Measurements from ENCODE around the gene DPF1.
A peak's percentile ranks its signal among the peaks of the same experiment; 100 is the strongest.
"Not testable (repeated sequence)": the region's sequence is repeated elsewhere in the genome, so short reads cannot be mapped to it uniquely, and the experiment has no call there.

DPF1 gene

GRCh38 chr19:38224014-38224862 is at the start of gene DPF1:
DPF1 (minus strand) TSS chr19:38224222; CDS start chr19:38224142, 80 bp downstream.
- peak; percentile 51 to 73 for DNase-seq

GRCh38 chr19:38273499-38273898 is 49.5 kb upstream of the DPF1 start:
- DNase-seq = no peak

GRCh38 chr19:38270587-38271167 is 46.7 kb upstream of the DPF1 start:
- no peak for DNase-seq

DNA sequence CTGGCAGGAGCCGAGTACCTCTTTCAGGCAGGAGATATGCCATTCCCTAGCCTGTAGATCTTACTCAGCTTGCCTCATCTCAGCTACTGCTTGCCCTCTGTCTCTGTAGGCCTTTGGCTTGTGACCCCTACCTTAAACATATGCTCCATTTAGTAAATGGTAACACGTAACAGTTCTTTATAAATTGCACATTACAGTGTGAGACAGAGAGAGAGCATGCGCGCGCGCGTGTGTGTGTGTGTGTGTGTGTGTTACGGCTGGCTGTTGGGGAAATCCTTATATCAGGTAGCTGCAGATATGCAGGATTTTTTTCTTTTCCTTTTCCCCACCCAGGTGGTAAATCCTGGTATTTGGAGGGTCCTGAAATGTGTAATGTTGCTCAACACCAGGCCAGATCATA is 44.5 kb upstream of the DPF1 start:
- no peak for DNase-seq

DNA sequence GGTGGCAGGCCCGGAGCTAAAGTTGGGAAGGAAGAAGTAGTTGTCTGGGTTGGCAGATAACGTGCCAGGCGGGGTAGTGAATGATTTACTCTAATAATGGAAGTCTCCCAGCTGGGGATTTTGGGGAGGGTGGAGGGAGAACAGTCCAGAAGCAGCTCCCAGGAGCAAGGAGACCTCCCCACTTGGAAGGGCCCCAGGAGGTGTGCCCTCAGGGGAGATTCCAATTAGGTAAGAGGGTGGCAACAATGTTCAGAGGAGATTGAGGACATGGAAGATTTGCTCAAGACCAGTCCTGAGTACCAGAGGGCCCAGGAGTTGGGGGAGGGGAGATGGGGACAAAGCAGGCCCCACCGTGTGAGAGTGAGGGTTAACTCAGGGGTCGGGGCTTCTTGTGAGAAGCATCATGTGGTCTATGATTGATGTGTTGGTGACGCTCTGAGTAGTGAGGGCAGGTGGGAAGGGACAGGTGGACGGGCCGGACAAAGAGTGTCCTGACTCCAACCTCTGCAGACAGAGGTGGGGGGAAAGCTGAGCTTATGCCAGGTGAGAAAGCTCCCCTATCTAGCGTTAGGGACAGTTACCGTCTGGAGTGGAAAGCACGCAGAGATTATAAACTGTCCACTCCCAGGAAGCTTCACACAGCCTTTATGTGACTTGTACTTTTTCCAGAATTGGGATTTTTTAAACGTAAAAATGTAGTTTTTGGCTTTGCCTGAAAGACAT is 43.9 kb upstream of the DPF1 start:
- no peak for DNase-seq

DNA sequence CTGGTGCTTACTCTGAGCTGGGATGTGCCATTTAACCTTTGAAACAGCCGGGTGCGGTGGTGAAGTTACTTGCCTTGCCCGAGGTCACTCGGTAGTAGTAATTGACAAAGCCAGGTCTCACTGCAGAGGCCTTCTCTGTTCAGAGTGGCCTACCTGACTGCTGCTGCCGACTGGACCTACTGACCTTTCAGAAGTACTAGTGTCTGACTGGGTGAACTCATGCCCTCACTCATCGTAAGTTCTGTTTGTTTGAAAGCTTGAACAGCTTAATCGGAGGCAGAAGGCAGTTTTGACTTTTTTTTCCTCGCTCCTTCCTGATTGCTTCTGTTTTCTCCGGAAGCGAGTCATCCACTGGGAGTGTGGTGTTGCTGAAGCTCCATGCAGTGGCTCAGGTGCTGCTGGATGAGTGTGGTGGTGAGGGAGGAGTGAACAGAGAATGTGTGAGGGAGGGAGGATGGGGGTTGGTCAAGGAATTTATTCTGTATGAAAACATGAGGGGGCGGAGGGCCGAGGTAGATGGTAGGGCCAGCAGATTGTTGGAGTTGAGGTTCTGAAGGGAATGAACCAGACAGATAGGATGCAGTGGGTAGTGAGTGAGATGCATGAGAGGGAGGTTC is 43.1 kb upstream of the DPF1 start:
- no peak for DNase-seq

- DNase-seq = no peak
Measured at GRCh38 chr19:38265921-38266429, 42.0 kb upstream of the DPF1 start.

- DNase-seq = no peak
Measured at GRCh38 chr19:38265213-38265861, 41.3 kb upstream of the DPF1 start.

- peak in 1 of 2 donors; percentile 50 for DNase-seq
Measured at GRCh38 chr19:38264486-38265212, 40.6 kb upstream of the DPF1 start, which contains the start of gene SPINT2. SPINT2 (plus strand) TSS chr19:38264573; CDS start chr19:38264893, 320 bp downstream.

DNA sequence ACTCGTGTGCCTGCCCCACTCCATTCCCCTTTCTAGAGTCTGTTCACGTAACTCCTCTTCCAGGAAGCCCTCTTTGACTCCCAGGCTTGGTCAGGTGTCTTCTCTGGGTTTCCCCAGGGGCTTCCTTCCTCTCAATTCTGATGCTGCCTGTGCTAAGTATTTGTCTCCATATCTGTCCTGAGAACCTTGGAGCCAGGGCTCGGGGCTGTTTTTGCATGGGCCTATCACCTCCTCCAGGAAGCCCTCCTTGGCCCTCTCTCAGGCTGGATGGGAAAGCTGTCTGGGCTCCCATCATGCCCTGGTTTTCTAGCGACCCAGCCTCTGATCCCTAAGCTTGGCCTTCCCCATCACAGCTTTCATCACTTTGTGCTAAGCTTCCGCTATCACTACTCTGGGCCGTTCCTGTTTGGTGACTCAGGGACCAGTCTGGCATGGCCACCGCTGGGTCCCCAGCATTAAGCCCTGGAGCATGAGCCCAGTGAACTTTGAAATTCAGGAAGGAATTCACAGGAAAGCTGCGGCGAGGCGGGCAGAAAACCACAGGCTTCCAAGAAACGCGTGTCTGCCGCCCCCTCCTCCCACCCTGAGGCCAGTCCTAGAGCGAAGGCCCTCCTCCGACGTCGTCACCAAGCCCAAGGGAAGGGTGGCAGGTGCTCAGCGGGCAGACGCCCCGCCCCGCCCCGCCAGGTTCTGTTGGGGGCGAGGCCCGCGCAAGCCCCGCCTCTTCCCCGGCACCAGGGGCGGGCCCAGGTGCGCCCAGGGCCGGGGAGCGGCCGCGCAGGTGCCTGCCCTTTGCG is 39.9 kb upstream of the DPF1 start:
- peak; percentile 81 to 82 for DNase-seq

GRCh38 chr19:38262585-38263268 is 38.7 kb upstream of the DPF1 start:
- DNase-seq = no peak

GRCh38 chr19:38261942-38262341 is 37.9 kb upstream of the DPF1 start:
- not testable (repeated sequence) for DNase-seq

GRCh38 chr19:38255383-38256014 is 31.5 kb upstream of the DPF1 start:
- no peak for DNase-seq

DNA sequence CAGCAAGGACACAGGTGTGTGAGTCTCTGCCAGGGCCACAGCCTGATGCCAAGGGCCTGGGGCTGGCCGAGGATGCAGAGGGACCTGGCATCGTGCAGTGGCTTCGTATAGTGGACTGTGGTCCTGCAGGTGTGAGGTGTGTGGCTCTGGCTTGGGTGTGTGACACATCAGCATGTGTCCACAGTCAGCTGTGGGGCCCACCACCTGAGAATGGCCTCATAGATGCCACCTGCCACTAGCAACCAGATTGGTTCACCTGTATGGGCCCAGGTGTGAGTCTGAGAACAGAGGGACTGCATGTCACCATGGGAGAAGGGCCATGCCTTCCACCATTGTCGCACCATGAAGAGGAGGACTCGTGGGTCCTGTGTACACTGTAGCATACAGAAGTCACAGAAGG is 29.8 kb upstream of the DPF1 start:
- no peak for DNase-seq

GRCh38 chr19:38252941-38253691 is 29.1 kb upstream of the DPF1 start:
- no peak for DNase-seq

GRCh38 chr19:38252385-38252784 is 28.4 kb upstream of the DPF1 start:
- no peak for DNase-seq

- no peak for DNase-seq
Measured at GRCh38 chr19:38251564-38252051, 27.6 kb upstream of the DPF1 start.

DNA sequence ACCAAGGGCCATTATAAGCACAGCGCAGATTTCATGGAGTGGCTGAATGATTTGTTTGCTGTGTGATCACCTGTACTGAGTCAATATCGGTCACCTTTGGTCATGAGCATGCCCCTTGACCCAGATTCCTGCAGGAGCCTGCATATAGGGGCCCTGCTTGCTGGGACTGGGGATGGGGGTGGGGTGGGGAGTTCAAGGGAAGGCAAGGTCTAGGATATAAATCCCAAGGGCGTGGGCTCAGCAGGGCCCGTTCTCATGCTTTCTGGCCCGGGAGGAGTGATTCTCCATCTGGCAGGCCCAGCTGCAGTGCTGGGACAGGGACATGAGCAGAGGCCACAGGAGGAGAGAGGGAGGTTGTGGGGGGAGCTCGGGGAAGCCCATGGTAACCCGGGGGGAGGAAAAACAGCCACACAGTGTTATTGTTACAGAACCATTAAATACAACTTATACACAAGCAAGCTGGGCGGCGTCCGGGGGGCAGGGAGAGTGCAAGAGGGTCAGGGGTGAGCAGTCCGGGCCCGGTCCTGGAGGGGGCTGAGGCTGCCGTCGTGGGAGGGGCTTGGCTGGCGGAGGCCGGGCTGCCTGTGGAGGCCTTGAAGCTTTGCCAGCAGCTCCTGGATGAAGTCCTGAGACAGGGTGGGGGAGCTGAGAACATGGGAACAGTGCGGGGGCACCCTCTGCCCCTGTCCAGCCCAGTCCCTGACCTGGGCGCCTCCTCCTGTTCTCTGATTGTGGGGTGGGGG is 27.0 kb upstream of the DPF1 start:
- DNase-seq = no peak

Data from activated CD4-positive, alpha-beta T cell treated with anti-CD3 and anti-CD28 coated beads for 4 hours (primary cell).